BJ (cell line): ENCODE measurements around the gene TRPV3. TPM values are rescaled to one million over a fixed set of nuclear protein-coding genes. Genes with fewer than 3 reads are reported as not detected.

Experiments used
- CTCF ChIA-PET: fragments of 350-600 bp; formaldehyde crosslinking; extraction: SDS; loops from one replicate; lab custom pipeline; 2021; ENCODE audit warnings: antibody characterized with exemption, inconsistent platforms; lab: Yijun Ruan, JAX
- POLR2A ChIA-PET: fragments of 300-600 bp; sonication (Branson Sonifier 250); formaldehyde crosslinking; extraction: SDS; loops from one replicate; lab custom pipeline; 2021; ENCODE audit warnings: antibody characterized with exemption; lab: Charles Lee
- DNase-seq: peaks from one replicate; pipeline ENCODE4 v3.0.0-alpha.2; 2011; ENCODE audit warnings: low read depth
- H3K27me3 ChIP-seq: 2 replicates; pipeline ENCODE4 v1.6.0; 2011; ENCODE audit warnings: low read length; ENCODE audit not compliant: control insufficient read depth, insufficient read depth
- H3K36me3 ChIP-seq: 2 replicates; pipeline ENCODE4 v1.5.1; 2011; ENCODE audit warnings: low read length; ENCODE audit not compliant: control insufficient read depth, insufficient read depth
- H3K4me3 ChIP-seq: 2 replicates; pipeline ENCODE4 v1.5.1; 2011; ENCODE audit warnings: low read depth, mild to moderate bottlenecking, control low read depth, low read length
- CTCF ChIP-seq: IDR thresholded peaks from 2 replicates; pipeline ENCODE4 v1.5.1; 2011; ENCODE audit warnings: low read depth, mild to moderate bottlenecking, control low read depth, inconsistent platforms, low read length, moderate library complexity; ENCODE audit not compliant: insufficient read depth
- polyA plus RNA-seq: library from polyadenylated mRNA; depleted of rRNA; stranded (reverse); fragments of >200 nt; gene quantifications from 2 replicates; pipeline ENCODE4 v1.2.3, GENCODE V29; 2011

The TRPV3 gene
- polyA plus RNA-seq, 1 experiment, result 0.56 TPM

DNA sequence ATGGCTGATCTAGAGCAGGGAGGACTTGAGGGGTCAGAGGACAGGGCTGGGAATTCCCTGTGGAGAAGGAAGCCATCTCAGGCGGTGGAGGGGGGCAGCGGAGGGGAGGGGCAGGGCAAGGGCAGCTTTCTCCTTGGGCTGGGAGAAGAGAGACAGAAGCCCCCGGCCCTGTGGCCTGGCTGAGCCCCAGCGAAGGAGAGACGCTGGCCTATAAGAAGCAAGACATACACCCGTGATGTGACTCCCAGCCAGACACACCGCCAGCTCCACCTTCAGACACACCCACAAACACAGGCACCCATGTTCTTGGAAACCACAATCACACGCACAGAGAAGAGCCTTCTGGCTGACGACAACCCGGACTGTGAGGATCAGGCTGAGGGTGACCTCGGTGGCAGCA is 10.0 kb downstream of the TRPV3 start:
- no peak for DNase-seq
- POLR2A ChIA-PET, result no interaction called here

GRCh38 chr17:3546997-3547396 is 10.6 kb downstream of the TRPV3 start:
- no peak for DNase-seq
- no peaks in the 10 kb centered on the region for H3K27me3 ChIP-seq
- H3K36me3 ChIP-seq, result no peaks in the 10 kb centered on the region
- no peak for TF ChIP-seq CTCF
- POLR2A ChIA-PET, result no interaction called here
- no peak overlapping the region for H3K4me3 ChIP-seq
- CTCF ChIA-PET, result no interaction called here

More for the DNA sequence above, 10.0 kb downstream of the TRPV3 start:
- H3K27me3 ChIP-seq, result no peaks in the 10 kb centered on the region
- no peak overlapping the region for H3K4me3 ChIP-seq
- CTCF ChIA-PET, result interaction anchor here (1.1 kb wide), 1 partner anchor 8 kb away, joined by 4 read pairs; no protein-coding TSS in a partner anchor
- no peak for TF ChIP-seq CTCF
- H3K36me3 ChIP-seq, result no peaks in the 10 kb centered on the region

GRCh38 chr17:3546521-3546920 is 11.1 kb downstream of the TRPV3 start:
- Histone ChIP-seq H3K36me3 (no peaks in the 10 kb centered on the region), H3K27me3 (no peaks in the 10 kb centered on the region), H3K4me3 (no peak overlapping the region)
- CTCF ChIA-PET, result no interaction called here
- POLR2A ChIA-PET, result no interaction called here
- no peak for DNase-seq
- no peak for TF ChIP-seq CTCF

GRCh38 chr17:3545151-3545550 is 12.5 kb downstream of the TRPV3 start:
- no peak for DNase-seq
- CTCF ChIA-PET, result interaction anchor here (1.5 kb wide), 1 partner anchor 9 kb away, joined by 6 read pairs; no protein-coding TSS in a partner anchor
- H3K4me3 ChIP-seq, result no peak overlapping the region
- no peaks in the 10 kb centered on the region for H3K27me3 ChIP-seq
- H3K36me3 ChIP-seq, result no peaks in the 10 kb centered on the region
- no peak for TF ChIP-seq CTCF
- POLR2A ChIA-PET, result interaction anchor here (0.6 kb wide), 1 partner anchor 17 kb away, joined by 8 read pairs; no protein-coding TSS in a partner anchor

DNA sequence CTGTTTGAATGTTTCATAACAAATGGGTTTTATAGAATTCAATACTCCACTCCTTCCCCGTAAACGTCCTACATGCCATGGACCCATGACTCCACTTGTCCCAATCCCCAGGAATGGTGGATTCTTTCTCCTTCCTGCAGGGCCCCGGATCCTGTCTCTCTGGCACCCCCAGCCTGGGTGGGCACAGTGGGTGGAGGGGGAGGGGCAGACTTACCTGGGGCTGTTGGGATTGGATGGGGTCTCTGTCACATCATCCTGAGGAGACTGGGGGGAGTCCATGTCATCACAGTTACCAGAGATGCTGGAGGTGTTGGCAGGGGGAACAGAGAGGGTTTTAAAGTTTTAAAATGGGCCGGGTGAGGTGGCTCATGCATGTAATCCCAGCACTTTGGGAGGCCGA is 13.2 kb downstream of the TRPV3 start:
- TF ChIP-seq CTCF, result no peak
- Histone ChIP-seq H3K27me3 (no peaks in the 10 kb centered on the region), H3K36me3 (no peaks in the 10 kb centered on the region), H3K4me3 (no peak overlapping the region)
- no peak for DNase-seq
- CTCF ChIA-PET, result interaction anchor here (1.5 kb wide), 1 partner anchor 9 kb away, joined by 6 read pairs; no protein-coding TSS in a partner anchor
- POLR2A ChIA-PET, result no interaction called here
